ENCODE data around the gene EPHX1.
"Not testable (repeated sequence)": the region's sequence is repeated elsewhere in the genome, so short reads cannot be mapped to it uniquely, and the experiment has no call there.

Gene EPHX1

GRCh38 chr1:225883616-225884265, 73.8 kb downstream of the EPHX1 start:
- no peak for DNase-seq

- peak; percentile 62 to 86 for DNase-seq
Measured at GRCh38 chr1:225885336-225885735, 75.4 kb downstream of the EPHX1 start.

- no peak for DNase-seq
Measured at GRCh38 chr1:225886159-225887029, 76.5 kb downstream of the EPHX1 start.

- no peak for DNase-seq
Measured at GRCh38 chr1:225887030-225887314, 77.0 kb downstream of the EPHX1 start.

- DNase-seq: not testable (repeated sequence)
Measured at GRCh38 chr1:225887554-225888288, 77.8 kb downstream of the EPHX1 start.

GRCh38 chr1:225888289-225888897, 78.5 kb downstream of the EPHX1 start:
- DNase-seq: no peak

- no peak for DNase-seq
Measured at GRCh38 chr1:225888898-225889601, 79.1 kb downstream of the EPHX1 start, which contains the start of gene LEFTY1. Gene LEFTY1 (minus strand): TSS chr1:225889146. CDS start chr1:225889066, 80 bp downstream.

GRCh38 chr1:225889743-225890142, 79.8 kb downstream of the EPHX1 start:
- DNase-seq: no peak

GRCh38 chr1:225890346-225891228, 80.7 kb downstream of the EPHX1 start:
- no peak for DNase-seq

GRCh38 chr1:225891229-225891972, 81.5 kb downstream of the EPHX1 start:
- no peak for DNase-seq

- DNase-seq: no peak
Measured at GRCh38 chr1:225892307-225892706, 82.4 kb downstream of the EPHX1 start.

Data from inflammatory macrophage treated with lipopolysaccharide for 1 hour (primary cell).